ENCODE data around the gene SLC39A8.

Gene SLC39A8

DNA sequence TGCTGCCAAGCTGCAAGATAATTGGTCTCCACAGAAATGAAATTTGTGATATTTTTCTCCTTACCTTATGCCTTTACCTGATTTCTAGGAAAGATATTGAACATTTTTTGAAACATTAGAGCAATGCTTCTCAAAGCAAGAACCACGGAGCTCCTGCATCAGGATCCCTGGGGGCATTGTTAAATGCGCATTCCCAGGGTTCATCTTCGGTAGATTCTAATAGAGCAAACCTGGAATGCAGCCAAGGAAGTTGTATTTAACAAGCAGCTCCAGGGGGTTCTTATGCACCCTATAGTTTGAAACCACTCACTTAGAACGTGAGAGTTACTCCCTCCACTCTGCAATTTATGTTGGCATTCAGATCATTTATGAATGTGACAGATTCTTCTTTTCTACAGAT lies 126.2 kb downstream of the SLC39A8 start:
- TF ChIP-seq, protein P1, sequence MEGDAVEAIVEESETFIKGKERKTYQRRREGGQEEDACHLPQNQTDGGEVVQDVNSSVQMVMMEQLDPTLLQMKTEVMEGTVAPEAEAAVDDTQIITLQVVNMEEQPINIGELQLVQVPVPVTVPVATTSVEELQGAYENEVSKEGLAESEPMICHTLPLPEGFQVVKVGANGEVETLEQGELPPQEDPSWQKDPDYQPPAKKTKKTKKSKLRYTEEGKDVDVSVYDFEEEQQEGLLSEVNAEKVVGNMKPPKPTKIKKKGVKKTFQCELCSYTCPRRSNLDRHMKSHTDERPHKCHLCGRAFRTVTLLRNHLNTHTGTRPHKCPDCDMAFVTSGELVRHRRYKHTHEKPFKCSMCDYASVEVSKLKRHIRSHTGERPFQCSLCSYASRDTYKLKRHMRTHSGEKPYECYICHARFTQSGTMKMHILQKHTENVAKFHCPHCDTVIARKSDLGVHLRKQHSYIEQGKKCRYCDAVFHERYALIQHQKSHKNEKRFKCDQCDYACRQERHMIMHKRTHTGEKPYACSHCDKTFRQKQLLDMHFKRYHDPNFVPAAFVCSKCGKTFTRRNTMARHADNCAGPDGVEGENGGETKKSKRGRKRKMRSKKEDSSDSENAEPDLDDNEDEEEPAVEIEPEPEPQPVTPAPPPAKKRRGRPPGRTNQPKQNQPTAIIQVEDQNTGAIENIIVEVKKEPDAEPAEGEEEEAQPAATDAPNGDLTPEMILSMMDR (IDR thresholded peaks at IDR 0.05; ENCODE audit: low read length, missing control alignments) = no peak
- no peak overlapping the region for H3K4me3 ChIP-seq (replicated peaks; ENCODE audit: low read depth, low read length)

DNA sequence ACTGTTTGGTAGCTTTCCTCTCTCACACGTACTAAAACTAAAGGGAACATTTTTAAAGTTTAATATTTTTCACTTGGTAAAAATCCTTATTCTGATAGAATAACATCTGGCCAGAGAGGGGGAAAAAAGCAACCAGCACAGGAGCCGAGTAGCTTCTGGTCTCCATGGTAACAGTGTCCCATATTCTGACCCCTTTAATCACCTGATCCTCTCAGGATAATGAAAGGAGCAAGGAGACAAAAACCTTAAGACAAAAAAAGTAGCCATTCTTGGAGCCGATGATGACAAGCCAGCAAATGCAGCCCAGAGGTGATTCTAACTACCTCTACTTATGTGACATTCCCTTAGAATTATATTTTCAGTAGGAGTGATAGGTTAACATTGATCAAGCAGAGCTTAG lies 126.6 kb downstream of the SLC39A8 start:
- no peak for DNase-seq (ENCODE audit: low read depth)
- no peak overlapping the region for H3K4me3 ChIP-seq (replicated peaks; ENCODE audit: low read depth, low read length)
- TF ChIP-seq, protein P1 (IDR thresholded peaks at IDR 0.05; ENCODE audit: low read length, missing control alignments) = no peak

More for the DNA sequence above, 126.2 kb downstream of the SLC39A8 start:
- no peak for DNase-seq (ENCODE audit: low read depth)

DNA sequence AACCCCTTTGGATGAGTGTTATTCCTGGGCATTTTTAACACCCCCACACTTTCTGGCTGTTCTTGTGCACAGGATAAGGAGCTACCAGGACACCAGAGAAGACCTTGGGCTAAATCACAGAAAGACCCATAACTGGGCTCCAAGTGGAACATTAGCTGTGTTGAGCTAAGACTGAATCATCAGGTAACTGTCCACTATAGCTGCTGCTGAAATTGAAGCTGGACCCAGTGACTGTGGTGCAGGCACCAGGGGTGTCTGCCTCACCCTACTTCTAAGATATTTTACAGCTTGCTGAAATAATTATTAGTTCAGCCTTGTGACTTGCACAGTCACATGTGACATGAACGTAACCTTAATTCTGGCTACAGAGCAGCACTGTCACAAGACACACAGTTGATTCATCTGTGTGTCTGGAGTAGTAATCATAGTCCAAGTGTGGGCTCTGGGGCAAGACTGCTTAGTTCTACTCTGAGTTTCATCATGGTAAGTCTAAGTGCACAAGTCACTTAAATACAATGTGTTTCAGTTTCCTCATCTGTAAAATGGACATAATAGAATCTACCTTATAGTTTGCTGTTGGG lies 127.4 kb downstream of the SLC39A8 start:
- H3K4me3 ChIP-seq (replicated peaks; ENCODE audit: low read depth, low read length) = no peak overlapping the region

DNA sequence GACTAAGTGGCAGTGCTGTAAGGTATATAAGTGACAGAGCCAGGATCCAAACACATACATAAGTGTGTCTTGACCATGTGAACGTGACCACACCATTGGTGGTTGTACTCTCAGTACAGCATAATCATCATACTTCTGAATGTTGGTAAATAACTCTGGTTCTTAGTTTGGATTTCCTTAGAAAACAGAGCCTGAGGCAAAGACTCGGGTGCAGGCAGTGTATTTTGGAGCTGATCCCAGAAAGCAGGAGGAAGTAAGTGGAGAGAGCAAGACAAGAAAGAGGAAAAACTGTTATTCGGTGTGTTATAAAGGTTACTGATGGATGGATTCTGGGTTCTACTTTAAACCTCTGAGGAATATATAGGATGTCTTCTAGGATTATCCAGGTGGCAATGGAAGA lies 127.9 kb downstream of the SLC39A8 start:
- DNase-seq (ENCODE audit: low read depth) = no peak
- no peak overlapping the region for H3K4me3 ChIP-seq (replicated peaks; ENCODE audit: low read depth, low read length)

More for the DNA sequence above, 127.4 kb downstream of the SLC39A8 start:
- no peak for DNase-seq (ENCODE audit: low read depth)
- TF ChIP-seq, protein P1 (IDR thresholded peaks at IDR 0.05; ENCODE audit: low read length, missing control alignments) = no peak

DNA sequence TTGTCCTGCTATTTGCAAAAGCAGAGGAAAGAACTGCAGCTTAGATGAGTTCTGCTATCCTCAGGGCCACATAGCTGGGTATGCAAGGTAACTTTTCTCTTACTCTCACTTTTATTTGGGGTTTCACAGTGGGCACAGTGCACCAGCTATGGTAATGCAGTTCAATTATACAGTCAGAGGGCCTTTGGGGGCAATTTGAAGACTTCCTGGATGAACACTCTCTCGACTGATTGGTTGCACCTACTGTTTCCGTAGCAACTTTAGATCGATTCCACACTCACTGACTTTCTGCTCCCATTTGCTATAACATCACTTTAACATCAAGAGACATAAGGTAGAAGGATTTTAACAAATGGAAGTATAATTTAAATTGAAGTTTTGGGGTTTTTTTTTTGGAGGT lies 128.6 kb downstream of the SLC39A8 start:
- no peak for DNase-seq (ENCODE audit: low read depth)
- TF ChIP-seq, protein P1 (IDR thresholded peaks at IDR 0.05; ENCODE audit: low read length, missing control alignments) = no peak
- H3K4me3 ChIP-seq (replicated peaks; ENCODE audit: low read depth, low read length) = no peak overlapping the region

More for the DNA sequence above, 127.9 kb downstream of the SLC39A8 start:
- TF ChIP-seq, protein P1 (IDR thresholded peaks at IDR 0.05; ENCODE audit: low read length, missing control alignments) = no peak

DNA sequence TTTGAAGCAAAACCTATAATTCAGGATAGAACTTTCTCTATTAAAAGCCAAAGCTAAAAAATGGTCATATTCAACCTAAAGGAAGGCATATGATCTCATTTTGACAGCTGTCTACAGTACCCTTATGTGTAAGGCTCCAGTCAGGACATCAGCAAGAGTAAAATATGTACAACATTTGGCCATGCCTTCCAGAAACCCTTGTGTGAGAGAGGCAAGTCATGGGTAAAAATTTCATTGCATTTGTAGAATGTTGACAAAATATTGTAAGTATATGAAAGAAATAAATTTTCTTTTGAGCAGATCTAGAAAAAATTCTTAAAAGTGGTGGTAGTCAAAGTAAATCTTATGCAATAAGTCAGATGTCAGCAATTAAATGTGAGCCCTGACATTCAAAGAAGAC lies 132.3 kb downstream of the SLC39A8 start:
- DNase-seq (ENCODE audit: low read depth) = no peak
- TF ChIP-seq, protein P1 (IDR thresholded peaks at IDR 0.05; ENCODE audit: low read length, missing control alignments) = no peak
- H3K4me3 ChIP-seq (replicated peaks; ENCODE audit: low read depth, low read length) = no peak overlapping the region
